ENCODE data around the gene CSF3.

Gene CSF3

DNA sequence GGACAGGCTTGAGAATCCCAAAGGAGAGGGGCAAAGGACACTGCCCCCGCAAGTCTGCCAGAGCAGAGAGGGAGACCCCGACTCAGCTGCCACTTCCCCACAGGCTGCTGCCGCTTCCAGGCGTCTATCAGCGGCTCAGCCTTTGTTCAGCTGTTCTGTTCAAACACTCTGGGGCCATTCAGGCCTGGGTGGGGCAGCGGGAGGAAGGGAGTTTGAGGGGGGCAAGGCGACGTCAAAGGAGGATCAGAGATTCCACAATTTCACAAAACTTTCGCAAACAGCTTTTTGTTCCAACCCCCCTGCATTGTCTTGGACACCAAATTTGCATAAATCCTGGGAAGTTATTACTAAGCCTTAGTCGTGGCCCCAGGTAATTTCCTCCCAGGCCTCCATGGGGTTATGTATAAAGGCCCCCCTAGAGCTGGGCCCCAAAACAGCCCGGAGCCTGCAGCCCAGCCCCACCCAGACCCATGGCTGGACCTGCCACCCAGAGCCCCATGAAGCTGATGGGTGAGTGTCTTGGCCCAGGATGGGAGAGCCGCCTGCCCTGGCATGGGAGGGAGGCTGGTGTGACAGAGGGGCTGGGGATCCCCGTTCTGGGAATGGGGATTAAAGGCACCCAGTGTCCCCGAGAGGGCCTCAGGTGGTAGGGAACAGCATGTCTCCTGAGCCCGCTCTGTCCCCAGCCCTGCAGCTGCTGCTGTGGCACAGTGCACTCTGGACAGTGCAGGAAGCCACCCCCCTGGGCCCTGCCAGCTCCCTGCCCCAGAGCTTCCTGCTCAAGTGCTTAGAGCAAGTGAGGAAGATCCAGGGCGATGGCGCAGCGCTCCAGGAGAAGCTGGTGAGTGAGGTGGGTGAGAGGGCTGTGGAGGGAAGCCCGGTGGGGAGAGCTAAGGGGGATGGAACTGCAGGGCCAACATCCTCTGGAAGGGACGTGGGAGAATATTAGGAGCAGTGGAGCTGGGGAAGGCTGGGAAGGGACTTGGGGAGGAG lies at the start of gene CSF3:
TSS of gene CSF3 (plus strand) at position 436 of the 993 bp plus-strand sequence. CDS start at position 471, 35 bp downstream.
- no peak for DNase-seq (ENCODE audit: low spot score)

- DNase-seq (ENCODE audit: low spot score): no peak
Observed at GRCh38 chr17:39966771-39967170, 48.5 kb upstream of the CSF3 start.

DNA sequence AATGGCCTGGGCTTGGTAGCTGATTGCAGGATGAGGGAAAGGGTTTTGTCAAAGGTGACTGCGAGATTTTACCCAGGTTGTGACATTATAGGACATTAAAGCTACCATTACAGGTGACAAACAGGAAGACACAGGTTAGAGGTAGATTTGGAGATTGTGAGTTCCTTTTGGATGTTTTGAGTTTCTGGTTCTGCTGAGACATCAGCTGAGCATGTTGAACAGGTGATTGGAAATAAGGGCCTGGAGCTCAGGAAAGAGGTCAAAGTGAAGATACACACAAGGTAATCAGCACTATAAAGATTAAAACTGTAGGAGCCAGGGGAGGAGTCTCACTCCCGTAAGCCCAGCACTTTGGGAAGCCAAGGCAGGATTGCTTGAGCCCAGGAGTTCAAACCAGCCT lies 46.5 kb upstream of the CSF3 start:
- no peak for DNase-seq (ENCODE audit: low spot score)

DNA sequence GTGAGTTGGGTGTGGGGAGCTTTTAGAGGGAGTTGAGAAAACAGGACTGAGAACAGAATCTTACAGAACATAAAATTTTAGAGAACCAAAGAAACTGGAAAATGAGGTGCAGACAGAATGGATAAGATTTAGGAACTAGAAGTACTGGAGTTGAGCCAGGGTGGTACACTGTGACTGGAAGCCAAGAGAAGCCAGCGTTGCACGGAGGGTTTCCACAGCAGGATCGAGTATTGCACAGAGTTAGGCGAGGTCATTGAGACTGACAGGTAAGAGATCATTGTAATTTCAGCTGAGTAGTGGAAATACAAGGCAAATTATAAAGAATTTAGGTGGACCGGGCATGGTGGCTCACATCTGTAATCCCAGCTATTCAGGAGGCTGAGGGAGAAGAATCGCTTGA lies 45.9 kb upstream of the CSF3 start:
- no peak for DNase-seq (ENCODE audit: low spot score)

- DNase-seq (ENCODE audit: low spot score): no peak
Observed at GRCh38 chr17:39970157-39970692, 45.0 kb upstream of the CSF3 start.

- DNase-seq (ENCODE audit: low spot score): no peak
Observed at GRCh38 chr17:39971076-39971603, 44.1 kb upstream of the CSF3 start.

DNA sequence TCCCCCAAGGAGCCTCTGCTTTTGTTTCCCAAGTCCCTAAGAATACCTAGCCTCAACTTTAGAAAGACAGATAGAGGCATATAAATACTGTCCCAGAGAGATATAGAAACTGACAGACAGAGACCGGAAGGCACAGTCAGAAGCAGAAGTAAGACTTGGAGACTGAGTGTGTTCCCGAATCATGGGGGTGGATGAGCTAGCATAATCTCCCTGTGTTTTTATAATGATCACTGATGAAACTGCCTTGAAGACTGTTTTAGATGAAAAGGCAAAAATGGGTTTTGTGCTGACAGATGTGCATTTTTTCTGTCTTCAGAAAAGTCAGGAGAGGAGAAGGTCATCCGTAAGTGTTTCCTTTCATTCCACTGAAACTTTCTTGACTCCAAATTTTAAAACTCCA lies 43.0 kb upstream of the CSF3 start:
- DNase-seq (ENCODE audit: low spot score): no peak

GRCh38 chr17:39973496-39973895 lies 41.7 kb upstream of the CSF3 start:
- no peak for DNase-seq (ENCODE audit: low spot score)

DNA sequence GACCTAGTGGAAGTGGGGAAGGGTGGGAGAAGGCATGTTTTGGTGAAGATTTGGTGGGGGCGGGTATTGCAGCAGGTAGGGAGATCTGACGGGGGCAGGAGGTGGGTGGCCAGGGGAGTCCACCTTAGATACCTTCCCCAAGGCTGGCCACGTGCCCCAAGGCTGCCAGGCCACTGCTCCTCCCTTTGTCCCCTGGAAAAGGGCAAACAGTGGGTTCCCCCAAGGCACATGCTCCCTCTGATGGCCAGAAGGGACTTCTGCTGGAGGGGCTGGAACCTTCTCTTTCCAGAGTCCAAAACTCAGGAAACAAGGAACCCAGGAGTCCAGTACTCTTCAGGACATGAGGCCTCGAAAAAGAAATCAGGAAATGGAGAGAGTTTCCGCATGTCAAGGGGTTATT lies 40.8 kb upstream of the CSF3 start:
- no peak for DNase-seq (ENCODE audit: low spot score)

GRCh38 chr17:39975801-39976200 lies 39.4 kb upstream of the CSF3 start:
- DNase-seq (ENCODE audit: low spot score): no peak

DNA sequence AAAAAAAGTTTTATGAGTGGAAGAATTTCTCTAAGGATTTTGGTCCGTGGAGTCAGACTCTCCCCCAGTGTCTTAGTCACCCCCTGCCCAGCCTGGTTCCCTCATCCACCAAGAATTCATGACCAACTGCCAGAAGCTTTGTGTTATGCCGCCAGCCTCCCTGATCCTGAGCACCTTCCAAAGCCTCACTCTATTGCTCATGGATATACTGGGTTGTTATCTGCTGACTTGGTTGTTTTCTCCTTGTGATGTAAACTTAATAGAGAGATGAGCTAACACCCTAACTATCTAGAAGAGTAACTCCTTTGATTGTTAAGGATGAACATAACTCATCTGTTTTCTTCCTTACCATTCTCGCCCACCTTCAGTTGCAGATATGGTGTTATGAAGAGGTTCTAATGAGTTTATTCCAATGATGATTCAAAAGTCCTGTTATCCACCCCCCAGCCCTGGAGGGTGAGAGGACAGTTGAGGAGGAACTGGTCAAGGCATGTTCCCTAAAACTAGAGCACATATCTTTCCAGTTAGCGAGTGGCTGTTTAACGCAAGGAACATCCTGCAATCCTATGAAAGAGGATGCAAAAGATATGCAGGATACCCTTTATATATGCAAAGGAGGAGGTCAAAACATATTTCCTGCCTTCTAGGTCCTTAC lies 36.1 kb upstream of the CSF3 start:
- DNase-seq (ENCODE audit: low spot score): no peak

DNA sequence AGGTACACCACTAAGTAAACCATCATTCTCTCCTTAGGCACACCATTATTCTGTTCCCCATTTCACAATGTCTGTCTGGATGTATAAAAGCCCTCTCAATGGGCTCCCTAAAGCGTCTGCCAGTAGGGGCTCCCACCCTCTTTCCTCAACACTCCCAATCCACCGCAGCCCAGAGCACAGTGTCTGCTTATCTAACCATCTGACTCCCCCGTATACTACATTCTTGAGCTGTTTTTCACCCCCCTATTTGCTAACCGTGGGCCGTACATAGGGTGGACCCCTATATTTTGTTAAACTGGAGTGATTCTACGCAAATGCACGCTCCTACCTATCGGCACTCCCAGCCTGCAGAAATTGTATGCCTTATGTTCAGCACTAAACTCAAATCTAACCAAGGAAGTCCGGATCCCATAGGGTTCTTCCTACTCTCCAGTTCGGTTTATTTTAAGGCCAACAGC lies 35.3 kb upstream of the CSF3 start:
- DNase-seq (ENCODE audit: low spot score): no peak

DNA sequence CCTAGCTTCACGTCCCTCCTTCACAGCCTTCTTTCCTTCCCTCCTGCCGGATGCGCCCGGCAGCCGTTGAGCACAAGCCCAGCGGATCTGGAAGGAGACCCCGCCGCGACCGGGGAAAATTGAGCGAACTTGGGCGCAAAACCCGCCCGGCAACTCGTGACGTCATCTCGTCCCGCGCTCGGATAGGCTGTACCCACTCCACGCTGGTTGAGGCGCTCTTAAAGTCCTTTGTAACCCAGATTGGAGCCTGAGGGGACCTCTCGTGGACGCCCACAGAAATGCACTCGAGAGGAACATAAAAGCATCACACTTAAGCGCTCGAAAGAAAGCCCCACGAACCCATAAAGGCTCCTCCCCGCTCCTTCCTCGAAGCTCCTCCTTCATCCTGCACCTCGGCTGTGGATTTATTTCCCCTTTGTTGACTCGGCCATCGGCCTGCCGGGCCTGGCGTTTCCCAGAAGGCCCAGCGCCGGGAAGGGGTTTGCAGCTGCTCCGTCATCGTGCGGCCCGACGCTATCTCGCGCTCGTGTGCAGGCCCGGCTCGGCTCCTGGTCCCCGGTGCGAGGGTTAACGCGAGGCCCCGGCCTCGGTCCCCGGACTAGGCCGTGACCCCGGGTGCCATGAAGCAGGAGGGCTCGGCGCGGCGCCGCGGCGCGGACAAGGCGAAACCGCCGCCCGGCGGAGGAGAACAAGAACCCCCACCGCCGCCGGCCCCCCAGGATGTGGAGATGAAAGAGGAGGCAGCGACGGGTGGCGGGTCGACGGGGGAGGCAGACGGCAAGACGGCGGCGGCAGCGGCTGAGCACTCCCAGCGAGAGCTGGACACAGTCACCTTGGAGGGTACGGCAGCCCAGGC lies 34.7 kb upstream of the CSF3 start, which contains the start of gene PSMD3:
TSS of gene PSMD3 (plus strand) at position 457 of the 856 bp plus-strand sequence. CDS start at position 621, 164 bp downstream.
- peak; percentile 100 for DNase-seq (ENCODE audit: low spot score)

DNA sequence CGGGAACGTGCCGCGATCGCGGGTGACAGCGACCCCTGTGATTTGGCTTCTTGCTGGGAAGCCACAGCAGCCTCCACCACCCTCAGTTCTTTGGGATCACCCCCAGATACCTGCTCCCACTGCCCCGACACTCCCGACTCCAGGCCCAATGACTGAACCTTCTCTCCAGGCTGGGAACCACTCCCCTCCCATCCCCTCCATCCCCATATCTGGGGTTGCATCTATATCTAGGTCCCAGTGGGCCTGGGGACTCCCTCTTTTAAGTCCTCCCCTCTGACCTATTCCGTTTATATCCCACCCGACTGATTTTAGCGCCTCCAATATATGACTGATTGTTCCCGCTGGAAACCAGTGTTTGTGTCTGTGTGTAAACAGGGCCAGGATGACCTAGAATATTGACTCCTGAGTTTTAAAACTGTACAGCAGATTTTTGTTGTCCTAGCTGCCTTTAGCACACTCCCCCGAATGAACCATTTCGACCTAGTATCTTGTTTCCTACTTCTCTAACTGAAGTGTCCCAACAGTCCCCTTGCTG lies 34.0 kb upstream of the CSF3 start:
- DNase-seq (ENCODE audit: low spot score): no peak

DNA sequence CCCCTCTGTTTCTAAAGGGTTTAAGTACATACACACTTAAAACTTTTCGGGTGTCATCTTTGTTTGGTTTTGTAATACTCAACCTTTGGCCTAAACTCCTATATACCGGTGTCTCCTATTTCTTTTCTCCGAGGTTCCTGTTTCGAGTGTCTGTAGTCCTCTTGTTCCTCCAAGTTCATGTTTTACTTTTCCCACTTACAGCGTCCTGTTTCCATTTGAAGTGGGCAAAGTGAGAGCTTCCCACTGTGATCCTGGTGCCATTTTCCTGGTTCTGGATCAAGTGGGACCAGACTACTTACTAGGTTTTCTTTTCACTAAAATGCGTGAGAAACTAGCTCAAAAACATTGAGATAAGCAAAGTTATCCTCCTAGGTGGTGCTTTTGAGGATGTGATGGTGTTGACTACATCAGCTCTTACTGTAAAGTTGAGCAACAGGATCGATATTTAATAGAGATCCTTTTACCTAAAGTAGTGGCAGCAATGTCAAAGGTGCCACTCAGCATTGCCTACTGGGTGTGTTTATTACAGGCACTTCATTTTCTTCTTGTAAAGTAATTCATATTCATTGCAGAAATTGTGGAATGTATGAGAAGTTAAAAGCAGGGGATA lies 33.4 kb upstream of the CSF3 start:
- DNase-seq (ENCODE audit: low spot score): no peak

GRCh38 chr17:39988206-39988810 lies 26.9 kb upstream of the CSF3 start:
- DNase-seq (ENCODE audit: low spot score): no peak

DNA sequence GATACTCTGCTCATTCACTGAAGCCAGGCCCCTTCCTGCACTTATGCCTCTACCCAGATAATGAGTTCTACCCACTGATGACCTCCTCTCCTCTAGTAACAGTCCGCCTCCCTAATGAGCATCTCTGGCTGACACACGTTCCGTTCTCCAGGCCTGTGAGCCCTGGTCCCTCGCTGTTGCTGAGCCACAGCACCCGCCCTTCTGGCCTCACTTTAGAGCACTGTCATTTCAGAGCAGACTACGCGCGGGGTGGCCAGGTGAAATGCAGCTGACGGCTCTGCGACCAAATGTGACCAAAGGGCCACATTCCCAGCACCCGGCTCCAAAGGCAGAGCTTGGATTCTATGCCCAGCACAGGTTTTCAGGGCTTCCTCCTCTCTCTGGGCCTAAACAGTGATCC lies 20.8 kb upstream of the CSF3 start:
- DNase-seq (ENCODE audit: low spot score): no peak

DNA sequence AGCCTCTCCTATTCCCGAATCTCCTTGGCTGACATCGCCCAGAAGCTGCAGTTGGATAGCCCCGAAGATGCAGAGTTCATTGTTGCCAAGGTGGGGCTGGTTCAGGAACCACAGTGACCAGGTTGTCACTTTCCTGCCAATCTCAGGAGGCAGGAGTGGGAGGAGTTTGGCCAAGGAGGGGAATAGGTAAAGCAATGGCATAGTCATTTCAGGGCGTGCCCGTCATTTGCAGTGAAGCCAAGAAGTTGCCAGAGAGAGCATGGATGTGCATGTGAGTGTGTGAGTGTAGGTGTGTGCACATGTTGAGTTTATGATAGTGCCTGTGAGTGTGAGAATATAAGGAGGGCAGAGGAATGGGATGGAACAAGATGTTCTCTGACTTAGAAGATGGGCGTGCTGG lies 19.8 kb upstream of the CSF3 start:
- no peak for DNase-seq (ENCODE audit: low spot score)

- no peak for DNase-seq (ENCODE audit: low spot score)
Observed at GRCh38 chr17:39996162-39996561, 19.1 kb upstream of the CSF3 start.

DNA sequence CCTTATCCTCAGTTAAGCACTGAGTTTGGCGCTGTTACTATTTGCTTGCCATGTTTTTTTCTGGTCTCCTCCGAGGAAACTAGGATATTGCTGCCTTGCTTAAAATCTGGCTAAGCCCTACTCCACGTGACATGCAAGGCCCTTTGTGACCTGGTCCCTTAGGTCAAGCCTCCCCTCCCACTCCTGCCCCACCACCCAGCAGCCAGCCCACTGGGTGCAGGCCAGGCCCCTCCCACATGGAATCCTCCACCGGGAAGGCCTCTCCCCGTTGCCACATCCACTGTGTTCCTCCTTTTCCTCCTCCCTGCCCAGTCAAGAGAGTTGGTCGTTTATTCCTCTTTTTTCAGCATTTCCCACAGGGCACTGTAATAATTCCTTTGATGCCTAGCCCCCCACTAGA lies 18.4 kb upstream of the CSF3 start:
- no peak for DNase-seq (ENCODE audit: low spot score)
